ENCODE data around the gene FPGS.

FPGS gene

DNA sequence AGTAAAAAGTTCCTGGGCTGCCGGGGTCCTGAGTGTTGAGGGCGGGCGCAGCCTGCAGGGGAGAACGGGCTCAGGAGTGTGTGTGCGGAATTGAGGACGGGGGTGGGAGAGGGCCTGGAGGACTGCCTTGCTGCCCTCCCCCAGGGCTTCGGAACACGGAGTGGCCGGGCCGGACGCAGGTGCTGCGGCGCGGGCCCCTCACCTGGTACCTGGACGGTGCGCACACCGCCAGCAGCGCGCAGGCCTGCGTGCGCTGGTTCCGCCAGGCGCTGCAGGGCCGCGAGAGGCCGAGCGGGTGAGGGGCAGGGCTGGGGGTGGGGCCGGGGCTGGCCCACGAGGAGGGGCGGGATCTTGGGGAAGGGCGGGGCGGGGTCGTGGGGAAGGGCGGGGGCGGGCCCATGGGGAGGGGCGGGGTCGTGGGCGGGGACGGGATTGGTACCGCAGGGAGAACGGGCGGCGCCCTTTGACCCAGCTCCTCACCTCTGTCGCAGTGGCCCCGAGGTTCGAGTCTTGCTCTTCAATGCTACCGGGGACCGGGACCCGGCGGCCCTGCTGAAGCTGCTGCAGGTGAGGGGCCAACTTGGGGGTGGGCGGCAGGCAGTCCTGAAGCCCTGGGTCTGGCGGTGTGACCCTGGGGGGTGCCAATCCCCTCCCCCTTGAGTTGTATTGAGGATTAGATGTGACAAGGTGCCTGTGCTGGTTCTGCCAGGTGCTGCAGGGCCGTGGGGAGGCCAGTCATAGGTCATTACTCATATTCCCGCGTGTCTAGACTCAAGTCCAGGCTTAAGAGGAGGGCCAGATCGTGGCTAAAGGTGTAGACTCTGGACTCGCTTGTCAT is 7.1 kb downstream of the FPGS start:
- no peak for DNase-seq
- H3K27ac ChIP-seq = no peak overlapping the region
- H3K9me3 ChIP-seq (ENCODE audit: severe bottlenecking) = no peaks in the 10 kb centered on the region
- H3K27me3 ChIP-seq (ENCODE audit: insufficient read depth, low read depth, severe bottlenecking) = no peaks in the 10 kb centered on the region
- TF ChIP-seq, protein P1, sequence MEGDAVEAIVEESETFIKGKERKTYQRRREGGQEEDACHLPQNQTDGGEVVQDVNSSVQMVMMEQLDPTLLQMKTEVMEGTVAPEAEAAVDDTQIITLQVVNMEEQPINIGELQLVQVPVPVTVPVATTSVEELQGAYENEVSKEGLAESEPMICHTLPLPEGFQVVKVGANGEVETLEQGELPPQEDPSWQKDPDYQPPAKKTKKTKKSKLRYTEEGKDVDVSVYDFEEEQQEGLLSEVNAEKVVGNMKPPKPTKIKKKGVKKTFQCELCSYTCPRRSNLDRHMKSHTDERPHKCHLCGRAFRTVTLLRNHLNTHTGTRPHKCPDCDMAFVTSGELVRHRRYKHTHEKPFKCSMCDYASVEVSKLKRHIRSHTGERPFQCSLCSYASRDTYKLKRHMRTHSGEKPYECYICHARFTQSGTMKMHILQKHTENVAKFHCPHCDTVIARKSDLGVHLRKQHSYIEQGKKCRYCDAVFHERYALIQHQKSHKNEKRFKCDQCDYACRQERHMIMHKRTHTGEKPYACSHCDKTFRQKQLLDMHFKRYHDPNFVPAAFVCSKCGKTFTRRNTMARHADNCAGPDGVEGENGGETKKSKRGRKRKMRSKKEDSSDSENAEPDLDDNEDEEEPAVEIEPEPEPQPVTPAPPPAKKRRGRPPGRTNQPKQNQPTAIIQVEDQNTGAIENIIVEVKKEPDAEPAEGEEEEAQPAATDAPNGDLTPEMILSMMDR (IDR thresholded peaks at IDR 0.05; ENCODE audit: low read depth, low read length) = no peak
- H3K36me3 ChIP-seq = peaks cover 96% of the 10 kb centered on the region
- no peak overlapping the region for H3K4me3 ChIP-seq (ENCODE audit: low read depth, low read length)

DNA sequence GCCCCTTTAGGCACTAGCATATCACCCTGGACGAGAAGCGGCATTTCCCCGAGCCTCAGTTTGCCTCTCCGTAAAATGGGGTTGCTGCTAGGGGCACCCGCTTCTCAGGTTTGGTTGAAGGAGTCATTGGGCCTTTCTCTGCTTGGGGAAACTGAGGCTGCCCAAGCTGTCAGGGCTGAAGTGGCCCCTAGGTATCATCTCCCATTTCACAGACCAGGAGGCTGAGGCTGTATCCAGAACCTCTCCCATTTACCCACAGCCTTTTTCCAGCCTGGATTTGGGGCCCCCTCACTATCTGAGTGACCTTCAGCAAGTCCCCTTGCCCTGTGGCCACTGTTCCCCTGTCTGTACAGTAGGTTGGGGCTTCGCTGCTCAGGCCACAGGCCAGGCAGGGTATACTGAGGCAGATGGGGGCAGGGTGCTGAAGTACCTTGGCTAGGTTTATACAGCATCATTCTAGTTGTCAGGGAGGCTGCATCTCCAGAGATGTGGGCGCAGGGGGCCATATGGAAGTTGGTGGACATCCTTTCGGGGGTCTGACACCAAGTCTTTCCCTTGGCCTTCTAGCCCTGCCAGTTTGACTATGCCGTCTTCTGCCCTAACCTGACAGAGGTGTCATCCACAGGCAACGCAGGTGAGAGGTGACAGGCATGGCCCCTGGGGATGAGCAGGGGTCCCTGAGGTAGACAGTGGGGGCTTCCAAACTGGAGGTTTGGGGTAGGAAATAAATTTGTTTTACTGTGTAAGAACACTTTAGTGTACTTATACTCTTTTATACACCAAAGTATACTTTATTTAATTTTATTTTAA is 7.9 kb downstream of the FPGS start:
- H3K9me3 ChIP-seq (ENCODE audit: severe bottlenecking) = no peaks in the 10 kb centered on the region
- peaks cover 96% of the 10 kb centered on the region for H3K36me3 ChIP-seq
- TF ChIP-seq, protein P1 (IDR thresholded peaks at IDR 0.05; ENCODE audit: low read depth, low read length) = no peak
- no peak for DNase-seq
- no peaks in the 10 kb centered on the region for H3K27me3 ChIP-seq (ENCODE audit: insufficient read depth, low read depth, severe bottlenecking)
- no peak overlapping the region for H3K4me3 ChIP-seq (ENCODE audit: low read depth, low read length)
- peak overlapping the region; percentile 37 for H3K27ac ChIP-seq

DNA sequence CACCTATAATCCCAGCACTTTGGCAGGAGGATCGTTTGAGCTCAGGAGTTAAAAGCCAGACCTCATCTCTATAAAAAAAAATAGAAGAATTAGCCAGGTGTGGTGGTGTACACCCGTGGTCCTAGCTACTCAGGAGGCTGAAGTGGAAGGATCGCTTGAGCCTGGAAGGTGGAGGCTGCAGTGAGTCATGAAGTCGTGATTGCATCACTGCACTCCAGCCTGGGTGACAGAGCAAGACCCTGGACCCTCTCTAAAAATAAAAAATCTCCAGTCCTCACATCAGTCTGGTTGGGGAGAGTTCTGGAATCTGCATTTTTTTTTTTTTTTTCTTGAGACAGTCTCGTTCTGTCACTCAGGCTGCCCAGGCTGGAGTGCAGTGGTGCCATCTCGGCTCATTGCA is 9.3 kb downstream of the FPGS start:
- no peak overlapping the region for H3K4me3 ChIP-seq (ENCODE audit: low read depth, low read length)
- H3K27ac ChIP-seq = peak overlapping the region; percentile 37
- no peak for DNase-seq
- TF ChIP-seq, protein P1 (IDR thresholded peaks at IDR 0.05; ENCODE audit: low read depth, low read length) = no peak
- H3K27me3 ChIP-seq (ENCODE audit: insufficient read depth, low read depth, severe bottlenecking) = no peaks in the 10 kb centered on the region
- no peaks in the 10 kb centered on the region for H3K9me3 ChIP-seq (ENCODE audit: severe bottlenecking)
- peaks cover 91% of the 10 kb centered on the region for H3K36me3 ChIP-seq

DNA sequence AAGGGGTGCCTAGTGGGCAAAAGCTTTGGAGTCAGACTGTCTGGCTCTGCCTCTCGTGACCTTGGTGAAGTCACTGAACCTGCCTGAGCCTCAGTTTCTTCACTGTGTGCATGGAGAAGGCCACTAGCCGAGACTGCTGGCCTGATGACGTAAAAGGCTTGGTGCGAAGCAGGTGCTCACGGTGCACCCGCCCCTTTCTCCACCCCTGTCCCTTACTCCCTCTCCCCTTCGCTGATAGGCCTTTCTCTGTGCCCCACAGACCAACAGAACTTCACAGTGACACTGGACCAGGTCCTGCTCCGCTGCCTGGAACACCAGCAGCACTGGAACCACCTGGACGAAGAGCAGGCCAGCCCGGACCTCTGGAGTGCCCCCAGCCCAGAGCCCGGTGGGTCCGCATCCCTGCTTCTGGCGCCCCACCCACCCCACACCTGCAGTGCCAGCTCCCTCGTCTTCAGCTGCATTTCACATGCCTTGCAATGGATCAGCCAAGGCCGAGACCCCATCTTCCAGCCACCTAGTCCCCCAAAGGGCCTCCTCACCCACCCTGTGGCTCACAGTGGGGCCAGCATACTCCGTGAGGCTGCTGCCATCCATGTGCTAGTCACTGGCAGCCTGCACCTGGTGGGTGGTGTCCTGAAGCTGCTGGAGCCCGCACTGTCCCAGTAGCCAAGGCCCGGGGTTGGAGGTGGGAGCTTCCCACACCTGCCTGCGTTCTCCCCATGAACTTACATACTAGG is 10.4 kb downstream of the FPGS start:
- no peak overlapping the region for H3K27ac ChIP-seq
- TF ChIP-seq, protein P1 (IDR thresholded peaks at IDR 0.05; ENCODE audit: low read depth, low read length) = no peak
- no peaks in the 10 kb centered on the region for H3K27me3 ChIP-seq (ENCODE audit: insufficient read depth, low read depth, severe bottlenecking)
- DNase-seq = no peak
- no peaks in the 10 kb centered on the region for H3K9me3 ChIP-seq (ENCODE audit: severe bottlenecking)
- H3K4me3 ChIP-seq (ENCODE audit: low read depth, low read length) = no peak overlapping the region
- peaks cover 83% of the 10 kb centered on the region for H3K36me3 ChIP-seq

DNA sequence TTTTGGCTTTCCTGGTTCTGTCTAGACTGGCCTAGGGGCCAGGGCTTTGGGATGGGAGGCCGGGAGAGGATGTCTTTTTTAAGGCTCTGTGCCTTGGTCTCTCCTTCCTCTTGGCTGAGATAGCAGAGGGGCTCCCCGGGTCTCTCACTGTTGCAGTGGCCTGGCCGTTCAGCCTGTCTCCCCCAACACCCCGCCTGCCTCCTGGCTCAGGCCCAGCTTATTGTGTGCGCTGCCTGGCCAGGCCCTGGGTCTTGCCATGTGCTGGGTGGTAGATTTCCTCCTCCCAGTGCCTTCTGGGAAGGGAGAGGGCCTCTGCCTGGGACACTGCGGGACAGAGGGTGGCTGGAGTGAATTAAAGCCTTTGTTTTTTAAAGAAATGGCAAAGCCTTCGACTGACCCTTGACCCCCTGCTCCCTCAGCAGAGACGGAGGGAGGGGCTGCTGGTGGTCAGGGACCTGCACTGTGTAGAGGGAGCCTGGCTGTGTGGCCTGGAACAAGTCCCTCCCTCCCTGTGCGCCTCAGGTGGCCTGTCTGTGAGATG is 11.1 kb downstream of the FPGS start:
- H3K27ac ChIP-seq = no peak overlapping the region
- no peaks in the 10 kb centered on the region for H3K27me3 ChIP-seq (ENCODE audit: insufficient read depth, low read depth, severe bottlenecking)
- peaks cover 76% of the 10 kb centered on the region for H3K36me3 ChIP-seq
- TF ChIP-seq, protein P1 (IDR thresholded peaks at IDR 0.05; ENCODE audit: low read depth, low read length) = no peak
- no peaks in the 10 kb centered on the region for H3K9me3 ChIP-seq (ENCODE audit: severe bottlenecking)
- no peak overlapping the region for H3K4me3 ChIP-seq (ENCODE audit: low read depth, low read length)
- DNase-seq = no peak

All from WERI-Rb-1 (cell line).